ENCODE data around the gene CCDC57. TPM values are rescaled to one million over a fixed set of nuclear protein-coding genes. Genes with fewer than 3 reads are reported as not detected.

The CCDC57 gene
- total and polyA plus RNA-seq, 2 of the 4 experiments (the other 2 are of a cell fraction): 7.3 to 31.3 TPM

GRCh38 chr17:82143333-82143732 is 69.3 kb downstream of the CCDC57 start:
- DNase-seq (no peak), ATAC-seq (ENCODE audit: low read depth) (no peak)
- in situ Hi-C loops (cut with MboI; ENCODE audit: low sequenced_read_pairs): no loop called here
- Histone ChIP-seq H4K8ac (ENCODE audit: low read depth in 2 of 2, low read length in 2 of 2) (no peak overlapping the region), H2BK5ac (ENCODE audit: low read depth, low read length, poor library complexity, severe bottlenecking) (no peak overlapping the region), H3K27me3 (ENCODE audit: control insufficient read depth, insufficient read depth, low read length) (no peaks in the 10 kb centered on the region), H2BK120ac (ENCODE audit: low read depth, low read length) (no peak overlapping the region), H3K9me3 (ENCODE audit: control insufficient read depth, insufficient read depth, low read length) (no peaks in the 10 kb centered on the region), H3K4me2 (ENCODE audit: low read depth, low read length) (no peak overlapping the region), H3K4me3 (ENCODE audit: insufficient read depth, low read depth, low read length) (no peak overlapping the region), H3K4ac (ENCODE audit: low read depth, low read length) (no peak overlapping the region), H4K20me1 (ENCODE audit: insufficient read depth, low read length) (no peaks in the 10 kb centered on the region; the same call in 1 of the 2 replicates), H2AK5ac (ENCODE audit: low read depth, low read length) (no peak overlapping the region), H2BK15ac (ENCODE audit: low read depth, low read length) (no peak overlapping the region), H3K4me1 (ENCODE audit: control insufficient read depth, insufficient read depth, low read length) (no peaks in the 10 kb centered on the region; the same call in 1 of the 2 replicates), H2AFZ (replicated peaks; ENCODE audit: low read length, poor library complexity) (no peak overlapping the region), H4K5ac (ENCODE audit: low read depth, low read length) (no peak overlapping the region), H3K56ac (ENCODE audit: extremely low read depth, insufficient read depth, low read length) (no peak overlapping the region), H2BK20ac (ENCODE audit: low read depth, low read length) (no peak overlapping the region), H3K14ac (replicated peaks; ENCODE audit: low read depth, low read length) (no peak overlapping the region), H3K27ac (ENCODE audit: insufficient read depth, low read length) (no peak overlapping the region), H3K9me1 (ENCODE audit: insufficient read depth, low read length) (peaks cover 4% of the 10 kb centered on the region; the same call in 1 of the 2 replicates), H2AK9ac (replicated peaks; ENCODE audit: low read depth, low read length, poor library complexity) (no peak overlapping the region), H3K23ac (ENCODE audit: low read depth, low read length) (no peak overlapping the region), H4K91ac (ENCODE audit: insufficient read depth, low read depth, low read length) (no peak overlapping the region), H3K9ac (ENCODE audit: low read depth, low read length) (no peak overlapping the region), H3K36me3 (ENCODE audit: control insufficient read depth, insufficient read depth, low read length) (peaks cover 4% of the 10 kb centered on the region), H3K18ac (ENCODE audit: low read depth, low read length) (no peak overlapping the region), H3K79me1 (ENCODE audit: low read depth in 1 of 2, low read length in 2 of 2) (peaks cover 0 to 5% of the 10 kb centered on the region in 2 experiments; a peak in 1 of 4 replicates)
- dilution Hi-C loops (cut with HindIII; ENCODE audit: low sequenced_read_pairs, unreplicated experiment): no loop called here
- no CpG with 5 or more reads among the region's 8 CpGs for WGBS, 2 experiments (ENCODE audit: extremely low coverage in 2 of 2, insufficient read length in 1 of 2)
- intact Hi-C loops (cut with micrococcal nuclease): no loop called here
- BruUV-seq (replicated peaks): no TSS peak
- TF ChIP-seq CEBPB (IDR thresholded peaks at IDR 0.05; ENCODE audit: low read depth, low read length) (no peak), SMC3 (IDR thresholded peaks at IDR 0.05; ENCODE audit: low read depth, low read length) (no peak), CHD1 (IDR thresholded peaks at IDR 0.05; ENCODE audit: low read depth, low read length) (no peak), RAD21 (IDR thresholded peaks at IDR 0.05; ENCODE audit: low read length) (no peak), USF2 (IDR thresholded peaks at IDR 0.05; ENCODE audit: low read depth, low read length) (no peak), RFX5 (IDR thresholded peaks at IDR 0.05; ENCODE audit: low read depth, low read length) (no peak), FOS (IDR thresholded peaks at IDR 0.05; ENCODE audit: low read depth, low read length) (no peak), BHLHE40 (IDR thresholded peaks at IDR 0.05; ENCODE audit: low read depth, low read length) (no peak), MXI1 (IDR thresholded peaks at IDR 0.05; ENCODE audit: borderline replicate concordance, low read depth, low read length) (no peak), MAZ (IDR thresholded peaks at IDR 0.05; ENCODE audit: borderline replicate concordance, low read depth, low read length) (no peak), RCOR1 (IDR thresholded peaks at IDR 0.05; ENCODE audit: insufficient replicate concordance, low read length) (no peak), POLR2A (IDR thresholded peaks at IDR 0.05; ENCODE audit: low read depth, low read length) (no peak), NFE2L2 (IDR thresholded peaks at IDR 0.05; ENCODE audit: low read depth, low read length) (no peak), MAFK (IDR thresholded peaks at IDR 0.05; ENCODE audit: low read depth, low read length) (no peak)
- TF ChIP-seq, protein P1, sequence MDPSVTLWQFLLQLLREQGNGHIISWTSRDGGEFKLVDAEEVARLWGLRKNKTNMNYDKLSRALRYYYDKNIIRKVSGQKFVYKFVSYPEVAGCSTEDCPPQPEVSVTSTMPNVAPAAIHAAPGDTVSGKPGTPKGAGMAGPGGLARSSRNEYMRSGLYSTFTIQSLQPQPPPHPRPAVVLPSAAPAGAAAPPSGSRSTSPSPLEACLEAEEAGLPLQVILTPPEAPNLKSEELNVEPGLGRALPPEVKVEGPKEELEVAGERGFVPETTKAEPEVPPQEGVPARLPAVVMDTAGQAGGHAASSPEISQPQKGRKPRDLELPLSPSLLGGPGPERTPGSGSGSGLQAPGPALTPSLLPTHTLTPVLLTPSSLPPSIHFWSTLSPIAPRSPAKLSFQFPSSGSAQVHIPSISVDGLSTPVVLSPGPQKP (IDR thresholded peaks at IDR 0.05; ENCODE audit: borderline replicate concordance, low read depth, low read length): no peak
- TF ChIP-seq, protein P2, sequence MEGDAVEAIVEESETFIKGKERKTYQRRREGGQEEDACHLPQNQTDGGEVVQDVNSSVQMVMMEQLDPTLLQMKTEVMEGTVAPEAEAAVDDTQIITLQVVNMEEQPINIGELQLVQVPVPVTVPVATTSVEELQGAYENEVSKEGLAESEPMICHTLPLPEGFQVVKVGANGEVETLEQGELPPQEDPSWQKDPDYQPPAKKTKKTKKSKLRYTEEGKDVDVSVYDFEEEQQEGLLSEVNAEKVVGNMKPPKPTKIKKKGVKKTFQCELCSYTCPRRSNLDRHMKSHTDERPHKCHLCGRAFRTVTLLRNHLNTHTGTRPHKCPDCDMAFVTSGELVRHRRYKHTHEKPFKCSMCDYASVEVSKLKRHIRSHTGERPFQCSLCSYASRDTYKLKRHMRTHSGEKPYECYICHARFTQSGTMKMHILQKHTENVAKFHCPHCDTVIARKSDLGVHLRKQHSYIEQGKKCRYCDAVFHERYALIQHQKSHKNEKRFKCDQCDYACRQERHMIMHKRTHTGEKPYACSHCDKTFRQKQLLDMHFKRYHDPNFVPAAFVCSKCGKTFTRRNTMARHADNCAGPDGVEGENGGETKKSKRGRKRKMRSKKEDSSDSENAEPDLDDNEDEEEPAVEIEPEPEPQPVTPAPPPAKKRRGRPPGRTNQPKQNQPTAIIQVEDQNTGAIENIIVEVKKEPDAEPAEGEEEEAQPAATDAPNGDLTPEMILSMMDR (conservative IDR thresholded peaks at IDR 0.05; ENCODE audit: low read depth, low read length): no peak
- CTCF ChIA-PET: no interaction called here
- POLR2A ChIA-PET (ENCODE audit: unreplicated experiment): no interaction called here

Data from IMR-90 (cell line).